Bronchial epithelial cell (primary cell): ENCODE measurements around the gene GLG1. TPM values are rescaled to one million over a fixed set of nuclear protein-coding genes. Genes with fewer than 3 reads are reported as not detected.
"Not testable (repeated sequence)": the region's sequence is repeated elsewhere in the genome, so short reads cannot be mapped to it uniquely, and the experiment has no call there.

Source experiments
- DNase-seq: peaks from one replicate; pipeline ENCODE4 v3.0.0-alpha.2; 2010; ENCODE audit warnings: low read depth
- FAIRE-seq: peaks from 2 replicates; lab custom pipeline; 2011; peaks lifted over from hg19 to GRCh38; lab: Jason Lieb, UNC
- H3K27me3 ChIP-seq: 2 replicates; pipeline ENCODE4 v1.5.1; 2011; ENCODE audit warnings: low read length; ENCODE audit not compliant: control insufficient read depth, insufficient read depth
- H3K36me3 ChIP-seq: 2 replicates; pipeline ENCODE4 v1.5.1; 2011; ENCODE audit warnings: low read length; ENCODE audit not compliant: control insufficient read depth, insufficient read depth
- H3K4me3 ChIP-seq: 2 replicates; pipeline ENCODE4 v1.5.1; 2011; ENCODE audit warnings: mild to moderate bottlenecking, low read depth, low read length, control low read depth
- total RNA-seq: library from RNA; depleted of rRNA; stranded (reverse); fragments of >200 nt; gene quantifications from 2 replicates; pipeline ENCODE4 v1.2.1, GENCODE V29; 2014
- TF ChIP-seq, protein P1 (sequence below): IDR thresholded peaks from 2 replicates; pipeline ENCODE4 v1.5.1; 2011; ENCODE audit warnings: mild to moderate bottlenecking, moderate library complexity, low read length, control low read depth, inconsistent platforms; ENCODE audit not compliant: insufficient read depth, severe bottlenecking

Gene GLG1
- total RNA-seq, 1 donor from 2014 or later: 65.0 TPM

DNA sequence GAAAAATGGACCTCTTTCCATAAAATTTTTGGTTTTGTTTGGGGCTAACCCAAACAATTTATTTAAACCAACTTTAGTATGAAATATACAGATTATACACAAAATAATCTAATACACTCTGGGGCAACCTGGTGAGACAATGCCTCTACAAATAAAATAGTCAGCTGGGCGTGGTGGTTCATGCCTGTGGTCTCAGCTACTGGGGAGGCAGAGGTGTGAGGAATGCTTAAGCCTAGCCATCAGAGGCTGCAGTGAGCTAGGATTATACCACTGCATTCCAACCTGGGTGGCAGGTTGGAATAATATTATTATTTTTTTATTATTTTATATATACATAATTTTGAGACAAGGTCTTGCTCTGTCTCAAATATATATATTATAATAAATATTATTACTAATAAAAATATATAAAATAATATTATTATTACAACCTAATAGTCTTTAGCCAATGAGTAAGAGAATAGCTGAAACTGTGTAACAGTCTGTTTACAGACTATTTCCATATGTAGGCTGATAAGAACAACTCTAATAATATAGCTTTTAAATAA lies 50.5 kb downstream of the GLG1 start:
- TF ChIP-seq, protein P1, sequence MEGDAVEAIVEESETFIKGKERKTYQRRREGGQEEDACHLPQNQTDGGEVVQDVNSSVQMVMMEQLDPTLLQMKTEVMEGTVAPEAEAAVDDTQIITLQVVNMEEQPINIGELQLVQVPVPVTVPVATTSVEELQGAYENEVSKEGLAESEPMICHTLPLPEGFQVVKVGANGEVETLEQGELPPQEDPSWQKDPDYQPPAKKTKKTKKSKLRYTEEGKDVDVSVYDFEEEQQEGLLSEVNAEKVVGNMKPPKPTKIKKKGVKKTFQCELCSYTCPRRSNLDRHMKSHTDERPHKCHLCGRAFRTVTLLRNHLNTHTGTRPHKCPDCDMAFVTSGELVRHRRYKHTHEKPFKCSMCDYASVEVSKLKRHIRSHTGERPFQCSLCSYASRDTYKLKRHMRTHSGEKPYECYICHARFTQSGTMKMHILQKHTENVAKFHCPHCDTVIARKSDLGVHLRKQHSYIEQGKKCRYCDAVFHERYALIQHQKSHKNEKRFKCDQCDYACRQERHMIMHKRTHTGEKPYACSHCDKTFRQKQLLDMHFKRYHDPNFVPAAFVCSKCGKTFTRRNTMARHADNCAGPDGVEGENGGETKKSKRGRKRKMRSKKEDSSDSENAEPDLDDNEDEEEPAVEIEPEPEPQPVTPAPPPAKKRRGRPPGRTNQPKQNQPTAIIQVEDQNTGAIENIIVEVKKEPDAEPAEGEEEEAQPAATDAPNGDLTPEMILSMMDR: no peak
- peak; percentile 54 for DNase-seq
- Histone ChIP-seq H3K27me3 (no peaks in the 10 kb centered on the region), H3K4me3 (no peak overlapping the region), H3K36me3 (no peaks in the 10 kb centered on the region)
- no peak for FAIRE-seq

DNA sequence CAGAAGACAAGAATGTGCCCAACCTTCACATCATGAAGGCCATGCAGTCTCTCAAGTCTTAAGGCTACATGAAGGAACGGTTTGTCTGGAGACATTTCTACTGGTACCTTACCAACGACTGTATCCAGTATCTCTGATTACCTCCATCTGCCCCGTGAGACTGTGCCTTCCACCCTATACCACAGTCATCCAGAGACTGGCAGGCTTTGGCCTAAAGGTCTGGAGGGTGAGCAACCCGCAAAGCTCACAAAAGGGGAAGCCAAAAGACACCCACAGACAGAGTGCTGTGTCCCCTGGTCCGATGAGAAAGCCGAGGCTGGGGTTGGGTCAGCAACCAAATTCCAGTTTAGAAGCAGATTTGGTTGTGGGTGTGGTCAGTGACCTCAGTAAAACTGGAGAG lies 54.6 kb downstream of the GLG1 start:
- DNase-seq, H3K36me3 ChIP-seq, FAIRE-seq, H3K4me3 ChIP-seq, H3K27me3 ChIP-seq: not testable (repeated sequence)

DNA sequence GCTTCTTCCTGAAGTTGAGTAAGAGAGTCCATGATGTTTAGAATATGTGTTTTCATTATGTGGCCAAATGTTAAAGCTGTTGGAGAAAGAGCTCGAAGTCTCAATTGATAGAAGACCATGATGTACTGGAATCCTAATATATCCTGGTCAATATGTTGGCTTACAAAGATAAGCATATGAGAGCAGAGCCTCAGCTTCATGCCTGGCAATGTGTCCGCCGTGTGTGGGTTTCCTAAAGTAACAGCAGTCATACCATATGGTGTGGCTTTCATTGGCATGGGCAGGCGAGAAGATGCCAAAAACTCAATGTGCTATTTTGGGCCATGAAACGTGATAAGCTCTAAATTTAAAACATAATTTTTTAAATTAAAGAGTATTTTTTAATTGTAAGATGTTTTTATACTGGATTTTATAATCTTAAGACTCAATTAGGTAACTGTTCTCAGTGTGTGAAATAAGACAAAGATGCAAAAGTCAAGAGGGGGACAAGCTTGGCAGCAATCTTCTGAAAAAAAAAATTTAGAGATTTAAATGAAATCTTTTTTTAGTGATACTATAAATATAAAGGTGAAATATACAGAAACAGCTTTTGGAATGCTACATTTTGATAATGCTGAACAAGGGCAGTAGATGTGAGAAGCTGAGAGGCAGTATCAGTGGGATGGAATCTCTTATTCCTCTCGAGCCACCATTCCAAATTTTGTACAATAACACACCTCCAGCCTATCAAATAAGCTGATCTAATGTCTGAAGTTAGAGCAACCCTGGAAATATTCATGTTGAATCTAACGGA lies 56.5 kb downstream of the GLG1 start:
- not testable (repeated sequence) for H3K27me3 ChIP-seq, DNase-seq, FAIRE-seq, H3K36me3 ChIP-seq, H3K4me3 ChIP-seq

DNA sequence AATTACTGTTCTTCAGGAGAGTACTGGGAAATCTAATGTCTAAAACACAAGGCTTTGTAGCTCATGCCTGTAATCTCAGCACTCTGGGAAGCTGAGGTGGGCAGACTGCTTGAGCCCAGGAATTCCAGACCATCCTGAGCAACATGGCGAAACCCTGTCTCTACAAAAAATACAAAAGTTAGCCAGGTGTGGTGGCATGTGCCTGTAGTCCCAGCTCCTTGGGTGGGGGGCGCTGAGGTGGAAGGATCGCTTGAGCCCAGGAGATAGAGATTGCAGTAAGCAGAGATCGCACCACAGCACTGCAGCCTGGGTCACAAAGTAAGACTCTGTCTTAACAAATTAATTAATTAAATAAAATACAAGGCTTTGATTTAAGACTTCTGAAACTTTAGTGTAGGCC lies 60.8 kb downstream of the GLG1 start:
- H3K27me3 ChIP-seq, FAIRE-seq, H3K36me3 ChIP-seq, H3K4me3 ChIP-seq, DNase-seq: not testable (repeated sequence)

DNA sequence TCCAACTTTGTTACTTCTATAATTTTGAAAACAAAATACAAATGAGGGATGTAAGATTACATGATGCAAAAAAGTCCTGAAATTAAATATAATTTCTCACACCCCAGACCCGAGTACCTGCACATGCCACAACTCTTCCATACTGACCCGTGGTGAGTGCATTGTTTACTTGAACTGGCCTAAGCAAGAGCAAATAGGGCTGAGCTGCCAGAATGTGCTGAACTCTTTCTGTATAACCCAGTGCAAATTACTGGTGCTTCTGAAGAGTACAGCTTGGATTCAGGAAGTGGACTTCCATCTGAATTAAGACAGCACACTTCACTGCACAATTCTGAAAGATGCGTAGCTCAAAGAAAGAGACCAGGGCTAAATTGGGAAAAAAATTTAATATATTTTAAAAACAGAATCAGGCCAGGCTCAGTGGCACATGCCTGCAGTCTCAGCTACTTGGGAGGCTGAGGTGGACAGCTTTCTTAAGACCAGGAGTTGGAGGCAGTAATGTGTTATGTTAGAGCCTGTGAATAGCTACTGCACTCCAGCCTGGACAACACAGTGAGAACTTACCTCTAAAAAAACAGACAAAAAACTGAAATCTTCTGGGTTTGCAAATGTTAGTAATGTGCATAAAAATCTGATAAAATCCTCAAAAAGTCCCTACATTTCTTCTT lies 63.9 kb downstream of the GLG1 start:
- not testable (repeated sequence) for H3K4me3 ChIP-seq, FAIRE-seq, H3K36me3 ChIP-seq, DNase-seq, H3K27me3 ChIP-seq

DNA sequence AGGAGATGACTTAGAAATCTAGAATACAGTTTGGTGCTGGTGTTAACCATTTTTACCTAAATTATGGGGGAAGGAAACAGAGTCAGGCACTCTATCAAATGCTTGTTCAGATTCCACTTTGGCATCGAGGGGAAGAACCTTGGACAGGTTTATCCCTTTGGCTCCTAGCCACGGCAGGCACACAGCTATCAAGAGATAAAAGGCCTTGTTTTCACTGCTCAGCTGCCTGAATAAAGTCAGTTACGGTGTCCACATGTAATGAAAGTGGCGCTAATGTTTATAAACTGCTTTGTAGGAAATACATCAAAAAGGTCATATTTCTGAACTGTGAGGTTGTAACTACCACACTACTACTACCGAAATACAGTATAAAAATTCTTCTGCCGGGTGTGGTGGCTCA lies 66.3 kb downstream of the GLG1 start:
- not testable (repeated sequence) for H3K36me3 ChIP-seq, H3K4me3 ChIP-seq, DNase-seq, FAIRE-seq, H3K27me3 ChIP-seq

DNA sequence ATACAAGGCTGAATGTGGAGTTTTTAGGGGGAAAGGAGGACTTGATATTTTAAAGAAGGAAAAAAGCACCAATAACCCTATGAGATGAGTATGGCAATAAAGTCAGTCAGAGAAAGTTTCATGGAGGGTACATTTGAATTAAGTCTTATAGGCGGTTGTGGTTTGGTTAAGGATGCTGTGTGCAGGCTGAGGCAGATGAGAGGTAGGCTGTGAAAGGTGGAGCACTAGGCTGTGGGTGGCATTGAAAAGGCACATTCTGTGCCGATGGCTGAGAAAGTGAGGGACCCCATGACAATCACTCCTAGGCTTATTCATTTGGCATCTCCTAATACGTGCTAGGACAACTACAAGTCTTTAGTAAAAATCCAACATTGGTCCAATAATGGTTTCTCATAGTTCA lies 68.1 kb downstream of the GLG1 start:
- not testable (repeated sequence) for H3K27me3 ChIP-seq, FAIRE-seq

DNA sequence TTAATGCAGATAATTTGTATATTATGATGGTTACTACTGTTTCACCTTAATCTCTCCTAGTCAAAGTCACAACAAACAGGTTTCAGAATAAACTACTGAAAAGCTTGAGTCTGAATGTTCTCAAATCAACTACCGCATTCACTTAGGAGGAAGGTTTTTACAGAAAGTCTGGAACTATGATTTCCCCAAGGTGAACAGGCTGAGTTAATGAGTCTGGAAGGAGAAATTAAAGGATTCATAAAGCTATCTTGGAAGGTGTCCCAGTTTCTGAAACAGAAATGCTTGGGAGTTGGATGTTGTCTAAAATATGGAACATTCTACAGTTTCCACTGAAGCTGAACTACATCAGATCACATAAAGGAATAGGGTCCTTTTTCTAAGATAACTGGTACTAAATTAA lies 69.2 kb downstream of the GLG1 start:
- not testable (repeated sequence) for FAIRE-seq

More for the DNA sequence above, 68.1 kb downstream of the GLG1 start:
- H3K4me3 ChIP-seq, H3K36me3 ChIP-seq, DNase-seq: not testable (repeated sequence)

DNA sequence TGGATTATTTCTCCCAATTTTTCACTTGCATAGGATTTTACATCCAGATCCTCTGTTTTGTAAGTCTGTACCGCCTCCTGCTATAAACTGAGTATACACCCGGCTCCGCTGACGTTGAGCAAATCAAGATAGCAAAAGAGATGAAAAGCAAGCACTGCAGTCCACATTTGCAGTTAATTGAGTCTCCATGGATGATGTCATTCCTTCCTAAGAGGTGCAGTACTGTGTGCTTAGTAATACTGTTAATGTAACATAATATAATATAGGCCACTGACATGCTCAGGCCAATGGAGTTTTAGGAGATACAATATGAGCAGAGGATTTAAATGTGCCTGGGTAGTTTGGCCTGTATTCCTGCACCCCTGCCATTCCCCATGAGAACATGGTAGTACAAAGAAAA lies 72.3 kb downstream of the GLG1 start:
- not testable (repeated sequence) for H3K36me3 ChIP-seq, FAIRE-seq, H3K4me3 ChIP-seq, H3K27me3 ChIP-seq
- peak; percentile 27 for DNase-seq

More for the DNA sequence above, 69.2 kb downstream of the GLG1 start:
- H3K36me3 ChIP-seq, DNase-seq, H3K27me3 ChIP-seq, H3K4me3 ChIP-seq: not testable (repeated sequence)
